ENCODE data around the gene PMS2. TPM values are rescaled to one million over a fixed set of nuclear protein-coding genes. Genes with fewer than 3 reads are reported as not detected.
"Not testable (repeated sequence)": the region's sequence is repeated elsewhere in the genome, so short reads cannot be mapped to it uniquely, and the experiment has no call there.

Gene PMS2, protein sequence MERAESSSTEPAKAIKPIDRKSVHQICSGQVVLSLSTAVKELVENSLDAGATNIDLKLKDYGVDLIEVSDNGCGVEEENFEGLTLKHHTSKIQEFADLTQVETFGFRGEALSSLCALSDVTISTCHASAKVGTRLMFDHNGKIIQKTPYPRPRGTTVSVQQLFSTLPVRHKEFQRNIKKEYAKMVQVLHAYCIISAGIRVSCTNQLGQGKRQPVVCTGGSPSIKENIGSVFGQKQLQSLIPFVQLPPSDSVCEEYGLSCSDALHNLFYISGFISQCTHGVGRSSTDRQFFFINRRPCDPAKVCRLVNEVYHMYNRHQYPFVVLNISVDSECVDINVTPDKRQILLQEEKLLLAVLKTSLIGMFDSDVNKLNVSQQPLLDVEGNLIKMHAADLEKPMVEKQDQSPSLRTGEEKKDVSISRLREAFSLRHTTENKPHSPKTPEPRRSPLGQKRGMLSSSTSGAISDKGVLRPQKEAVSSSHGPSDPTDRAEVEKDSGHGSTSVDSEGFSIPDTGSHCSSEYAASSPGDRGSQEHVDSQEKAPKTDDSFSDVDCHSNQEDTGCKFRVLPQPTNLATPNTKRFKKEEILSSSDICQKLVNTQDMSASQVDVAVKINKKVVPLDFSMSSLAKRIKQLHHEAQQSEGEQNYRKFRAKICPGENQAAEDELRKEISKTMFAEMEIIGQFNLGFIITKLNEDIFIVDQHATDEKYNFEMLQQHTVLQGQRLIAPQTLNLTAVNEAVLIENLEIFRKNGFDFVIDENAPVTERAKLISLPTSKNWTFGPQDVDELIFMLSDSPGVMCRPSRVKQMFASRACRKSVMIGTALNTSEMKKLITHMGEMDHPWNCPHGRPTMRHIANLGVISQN
- 10 to 100 TPM; 21.3 to 22.9 (median 22.5) TPM for total RNA-seq

DNA sequence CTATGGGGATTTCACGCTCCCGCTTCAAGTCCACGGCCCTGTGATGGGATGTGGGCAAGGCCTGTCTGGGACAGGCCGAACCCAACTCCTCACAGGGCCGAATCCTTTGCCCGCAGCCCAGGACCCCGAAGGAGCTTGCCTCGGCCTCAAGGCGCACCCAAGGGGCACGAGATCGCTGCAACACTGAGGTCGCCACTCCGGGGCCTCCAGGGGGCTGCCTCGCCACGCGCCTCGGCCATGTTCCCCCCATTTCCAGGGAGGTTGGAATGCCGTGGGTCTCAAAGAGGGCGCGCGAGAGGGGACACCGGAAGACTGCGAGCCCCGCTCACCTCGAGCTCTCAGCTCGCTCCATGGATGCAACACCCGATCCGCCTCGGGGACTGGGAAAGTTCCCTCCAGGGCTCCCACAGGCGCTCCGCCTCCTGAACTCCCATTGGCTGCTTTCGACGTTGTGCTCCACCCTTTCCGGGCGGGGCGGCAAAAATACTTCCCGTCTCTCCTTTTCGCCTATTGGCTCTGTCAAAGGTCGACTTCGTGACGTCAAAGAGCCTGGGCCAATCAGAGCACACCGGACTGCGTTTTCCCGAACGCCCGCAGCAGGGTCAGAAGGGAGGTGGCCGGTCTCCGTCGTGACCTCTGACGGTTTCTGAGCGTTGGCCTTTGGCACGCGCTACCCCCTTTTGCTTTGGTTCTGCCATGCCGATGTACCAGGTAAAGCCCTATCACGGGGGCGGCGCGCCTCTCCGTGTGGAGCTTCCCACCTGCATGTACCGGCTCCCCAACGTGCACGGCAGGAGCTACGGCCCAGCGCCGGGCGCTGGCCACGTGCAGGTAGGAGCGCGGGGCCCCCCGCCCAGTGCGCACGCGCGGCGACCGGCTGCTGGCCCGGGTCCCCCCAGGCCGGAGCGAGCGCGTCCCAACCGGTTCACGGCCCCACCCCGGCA, at the start of gene PMS2, which contains the start of gene AIMP2:
TSS of gene PMS2 (minus strand) at position 382 of the 944 bp plus-strand sequence. CDS start at position 352, 30 bp downstream.
TSS of gene AIMP2 (plus strand) at position 605 of the 944 bp plus-strand sequence. CDS start at position 697, 92 bp downstream.
- peaks cover 33% of the 10 kb centered on the region for H3K4me1 Mint-ChIP-seq (ENCODE audit: low read depth)
- no peaks in the 10 kb centered on the region for H3K27me3 Mint-ChIP-seq (ENCODE audit: low read depth)
- no peaks in the 10 kb centered on the region for H3K9me3 Mint-ChIP-seq
- ATAC-seq (peak; percentile 91 to 93), DNase-seq (peak; percentile 95)
- H3K4me3 Mint-ChIP-seq = peak within 1 kb of the TSS; percentile 89
- peaks cover 10% of the 10 kb centered on the region for H3K36me3 Mint-ChIP-seq (ENCODE audit: insufficient read depth)

- ATAC-seq (no peak), DNase-seq (no peak)
- Mint-ChIP-seq H3K27me3 (ENCODE audit: low read depth) (no peaks in the 10 kb centered on the region), H3K9me3 (no peaks in the 10 kb centered on the region), H3K4me3 (peak overlapping the region; percentile 98), H3K36me3 (ENCODE audit: insufficient read depth) (peaks cover 4% of the 10 kb centered on the region), H3K4me1 (ENCODE audit: low read depth) (peaks cover 25% of the 10 kb centered on the region)
These were observed 48.7 kb upstream of the PMS2 start for GRCh38 chr7:6057316-6058129.

- Mint-ChIP-seq H3K4me3 (no peak overlapping the region), H3K4me1 (ENCODE audit: low read depth) (peaks cover 25% of the 10 kb centered on the region), H3K9me3 (no peaks in the 10 kb centered on the region), H3K27me3 (ENCODE audit: low read depth) (no peaks in the 10 kb centered on the region), H3K36me3 (ENCODE audit: insufficient read depth) (peaks cover 4% of the 10 kb centered on the region)
- ATAC-seq (no peak), DNase-seq (no peak)
These were observed 47.8 kb upstream of the PMS2 start for GRCh38 chr7:6056616-6057015.

- peaks cover 14% of the 10 kb centered on the region for H3K36me3 Mint-ChIP-seq (ENCODE audit: insufficient read depth)
- not testable (repeated sequence) for H3K9me3 Mint-ChIP-seq; H3K4me3 Mint-ChIP-seq; H3K4me1 Mint-ChIP-seq (ENCODE audit: low read depth); ATAC-seq; DNase-seq; H3K27me3 Mint-ChIP-seq (ENCODE audit: low read depth)
These were observed 42.3 kb upstream of the PMS2 start for GRCh38 chr7:6051185-6051584.

GRCh38 chr7:6049780-6050179, 40.9 kb upstream of the PMS2 start:
- no peak for ATAC-seq
- Mint-ChIP-seq H3K36me3 (ENCODE audit: insufficient read depth) (peaks cover 13% of the 10 kb centered on the region), H3K9me3 (no peaks in the 10 kb centered on the region)

GRCh38 chr7:6035686-6036085, 26.8 kb upstream of the PMS2 start:
- H3K4me3 Mint-ChIP-seq = no peak overlapping the region
- H3K27me3 Mint-ChIP-seq (ENCODE audit: low read depth) = no peaks in the 10 kb centered on the region
- H3K36me3 Mint-ChIP-seq (ENCODE audit: insufficient read depth) = peaks cover 29% of the 10 kb centered on the region
- no peaks in the 10 kb centered on the region for H3K9me3 Mint-ChIP-seq
- ATAC-seq = no peak
- peaks cover 12% of the 10 kb centered on the region for H3K4me1 Mint-ChIP-seq (ENCODE audit: low read depth)
- no peak for DNase-seq

More at GRCh38 chr7:6049780-6050179, 40.9 kb upstream of the PMS2 start:
- Mint-ChIP-seq H3K4me3 (no peak overlapping the region), H3K27me3 (ENCODE audit: low read depth) (no peaks in the 10 kb centered on the region), H3K4me1 (ENCODE audit: low read depth) (peaks cover 2% of the 10 kb centered on the region)
- no peak for DNase-seq

DNA sequence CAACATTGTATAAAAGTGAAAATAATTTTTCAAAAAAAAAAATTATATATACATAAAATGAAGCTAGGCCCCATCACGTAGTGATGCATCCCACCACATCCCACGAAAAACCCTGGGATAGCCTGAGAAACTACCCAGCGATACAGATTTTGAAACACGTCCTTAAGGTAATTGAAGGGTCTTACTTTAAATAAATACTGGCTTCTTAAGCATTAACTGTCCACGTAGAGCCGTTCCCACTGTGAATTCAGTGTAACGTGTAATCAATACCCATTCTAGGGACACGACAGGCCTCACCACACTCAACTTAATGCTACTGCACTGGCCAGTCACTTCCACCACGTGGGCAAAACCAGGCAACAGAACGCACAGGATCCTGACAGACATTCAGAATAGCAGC, 26.3 kb upstream of the PMS2 start:
- Mint-ChIP-seq H3K4me3 (no peak overlapping the region), H3K27me3 (ENCODE audit: low read depth) (no peaks in the 10 kb centered on the region), H3K4me1 (ENCODE audit: low read depth) (peaks cover 12% of the 10 kb centered on the region), H3K36me3 (ENCODE audit: insufficient read depth) (peaks cover 27% of the 10 kb centered on the region), H3K9me3 (no peaks in the 10 kb centered on the region)
- no peak for DNase-seq
- ATAC-seq = no peak

- Mint-ChIP-seq H3K4me3 (no peak overlapping the region), H3K9me3 (no peaks in the 10 kb centered on the region), H3K4me1 (ENCODE audit: low read depth) (peaks cover 12% of the 10 kb centered on the region), H3K27me3 (ENCODE audit: low read depth) (no peaks in the 10 kb centered on the region), H3K36me3 (ENCODE audit: insufficient read depth) (peaks cover 36% of the 10 kb centered on the region)
- no peak for ATAC-seq
- DNase-seq = no peak
These were observed 23.8 kb upstream of the PMS2 start for GRCh38 chr7:6032641-6033040.

GRCh38 chr7:6032167-6032566, 23.3 kb upstream of the PMS2 start:
- Mint-ChIP-seq H3K36me3 (ENCODE audit: insufficient read depth) (peaks cover 41% of the 10 kb centered on the region), H3K4me1 (ENCODE audit: low read depth) (peaks cover 17% of the 10 kb centered on the region), H3K9me3 (no peaks in the 10 kb centered on the region), H3K27me3 (ENCODE audit: low read depth) (no peaks in the 10 kb centered on the region), H3K4me3 (no peak overlapping the region)
- no peak for DNase-seq
- no peak for ATAC-seq

GRCh38 chr7:6031567-6031966, 22.7 kb upstream of the PMS2 start:
- ATAC-seq (no peak), DNase-seq (no peak)
- Mint-ChIP-seq H3K4me3 (peak overlapping the region; percentile 4), H3K4me1 (ENCODE audit: low read depth) (peaks cover 23% of the 10 kb centered on the region), H3K9me3 (no peaks in the 10 kb centered on the region), H3K36me3 (ENCODE audit: insufficient read depth) (peaks cover 45% of the 10 kb centered on the region), H3K27me3 (ENCODE audit: low read depth) (no peaks in the 10 kb centered on the region)

- Mint-ChIP-seq H3K4me3 (peak within 1 kb of the TSS; percentile 4), H3K27me3 (ENCODE audit: low read depth) (no peaks in the 10 kb centered on the region), H3K36me3 (ENCODE audit: insufficient read depth) (peaks cover 47% of the 10 kb centered on the region), H3K4me1 (ENCODE audit: low read depth) (peaks cover 28% of the 10 kb centered on the region), H3K9me3 (no peaks in the 10 kb centered on the region)
- no peak for ATAC-seq
- no peak for DNase-seq
These were observed 22.1 kb upstream of the PMS2 start, which contains the start of gene ANKRD61 for GRCh38 chr7:6030988-6031387. Gene ANKRD61, plus strand, starts transcription at chr7:6031376. Its CDS starts 0 bp downstream, at chr7:6031376.

DNA sequence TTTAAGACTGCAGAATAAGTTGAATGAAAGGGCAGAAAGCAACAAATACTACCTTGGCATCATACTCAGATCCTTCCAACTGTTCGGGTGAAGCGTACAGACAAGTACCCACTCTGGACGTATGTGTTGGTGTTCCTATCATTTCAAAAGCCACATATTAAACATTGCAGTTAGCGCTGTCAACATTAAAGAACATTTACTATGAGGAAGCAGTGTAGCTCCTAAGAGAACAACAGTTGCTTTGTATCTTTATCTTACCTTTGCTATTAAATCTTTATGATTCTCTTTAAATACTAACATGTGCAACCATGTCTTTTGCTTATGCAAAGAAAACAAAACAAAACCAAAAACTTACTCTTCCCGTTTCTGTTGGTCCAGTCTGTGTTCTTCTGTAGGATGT, 19.7 kb upstream of the PMS2 start:
- Mint-ChIP-seq H3K36me3 (ENCODE audit: insufficient read depth) (peaks cover 45% of the 10 kb centered on the region), H3K4me3 (no peak overlapping the region), H3K4me1 (ENCODE audit: low read depth) (peaks cover 32% of the 10 kb centered on the region), H3K27me3 (ENCODE audit: low read depth) (no peaks in the 10 kb centered on the region), H3K9me3 (no peaks in the 10 kb centered on the region)
- DNase-seq (no peak), ATAC-seq (no peak)

DNA sequence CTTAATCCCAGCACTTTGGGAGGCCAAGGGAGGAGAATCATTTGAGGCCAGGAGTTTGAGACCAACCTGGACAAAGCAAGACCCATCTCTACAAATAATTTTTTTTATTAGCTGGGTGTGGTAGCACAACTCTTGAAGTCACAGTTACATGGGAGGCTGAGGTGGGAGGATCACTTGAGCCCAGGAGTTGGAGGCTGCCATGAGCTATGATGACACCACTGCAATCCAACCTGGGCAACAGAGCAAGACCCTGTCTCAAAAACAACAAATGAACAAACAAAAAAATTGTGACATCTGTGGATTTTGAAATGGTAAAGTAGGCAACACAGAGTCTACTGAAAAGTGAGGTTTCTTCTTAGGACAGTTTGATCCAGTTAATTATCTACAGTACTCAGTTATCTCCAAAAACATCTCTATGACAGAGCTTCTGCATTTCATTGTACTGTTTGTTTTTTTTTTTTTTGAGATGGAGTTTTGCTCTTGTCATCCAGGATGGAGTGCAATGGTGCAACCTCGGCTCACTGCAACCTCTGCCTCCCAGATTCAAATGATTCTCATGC, 19.0 kb upstream of the PMS2 start:
- no peaks in the 10 kb centered on the region for H3K27me3 Mint-ChIP-seq (ENCODE audit: low read depth)
- no peaks in the 10 kb centered on the region for H3K9me3 Mint-ChIP-seq
- DNase-seq = no peak
- H3K4me1 Mint-ChIP-seq (ENCODE audit: low read depth) = peaks cover 30% of the 10 kb centered on the region
- no peak for ATAC-seq
- peaks cover 51% of the 10 kb centered on the region for H3K36me3 Mint-ChIP-seq (ENCODE audit: insufficient read depth)
- no peak overlapping the region for H3K4me3 Mint-ChIP-seq

Measured in activated T-cell treated with anti-CD3 and anti-CD28 coated beads, Interleukin-2, amount 50 U/mL, for 4 hours (primary cell).